Pancreas (tissue), 10 donors: ENCODE results near the gene CDK5R2. TPM values are rescaled to one million over a fixed set of nuclear protein-coding genes. Genes with fewer than 3 reads are reported as not detected.

Experiments
- ATAC-seq, 4 donors: fragments of 200-7000 bp; cut with Tn5 transposase; one replicate each; pipeline versions ENCODE4 v1.8.0 to v1.9.1; 2020; ENCODE audit warnings: mild to moderate bottlenecking in 4 of 4, moderate library complexity in 4 of 4
- DNase-seq, 6 donors: peaks; one replicate each; pipeline ENCODE4 v3.0.0-alpha.2; 2020
- FAIRE-seq: peaks from 2 replicates; lab custom pipeline; 2012; peaks lifted over from hg19 to GRCh38; lab: Jason Lieb, UNC
- H3K27ac ChIP-seq, 4 donors: fragments of 200-600 bp; sonication (generic); 1 replicate in 3 of 4; 2 replicates in 1 of 4; pipeline versions ENCODE4 v1.5.0 to v1.8.0; 2020
- H3K27me3 ChIP-seq, 4 donors: fragments of 200-600 bp; one replicate each; pipeline ENCODE4 v1.8.0; 2021
- H3K36me3 ChIP-seq, 3 donors: fragments of 200-600 bp; sonication (generic) in 1 of 3; one replicate each; pipeline versions ENCODE4 v1.5.0 to v1.8.0; 2020 to 2021
- H3K4me1 ChIP-seq, 3 donors: fragments of 200-600 bp; one replicate each; pipeline ENCODE4 v1.8.0; 2021
- H3K4me3 ChIP-seq, 4 donors: fragments of 200-600 bp; sonication (generic) in 2 of 4; one replicate each; pipeline versions ENCODE4 v1.5.0 to v1.8.0; 2020 to 2021
- H3K9me3 ChIP-seq, 4 donors: fragments of 200-600 bp; one replicate each; pipeline ENCODE4 v1.8.0; 2021
- WGBS, 2 donors: extraction: QIAGEN DNeasy Blood & Tissue Kit; methylation state at CpG; one replicate each; pipeline ENCODE4 v1.1.7; 2013; 5-methylcytosine and 5-hydroxymethylcytosine counted together
- intact Hi-C, 3 donors: fragments of 100-400 bp; cut with DNase I; formaldehyde crosslinking; loops; one replicate each; pipeline versions ENCODE4 v1.11.1 to v1.14.2; 2022
- microRNA-seq, 2 donors: library from miRNA; unstranded; fragments of <30 nt; microRNA quantifications; one replicate each; pipeline versions ENCODE4 to v1.1.0, GENCODE V29; 2019 to 2020
- polyA plus RNA-seq, 2 donors: library from polyadenylated mRNA; stranded (reverse); fragments of 200-250 nt; gene quantifications; one replicate each; pipeline ENCODE4 v1.2.3, GENCODE V29; 2013
- total RNA-seq, 6 donors: library from RNA; stranded (reverse); fragmentation: NEBNext Ultra II Directional in 4 of 6; extraction: Animal tissue kit (Norgen Biotek cat#: 25700) in 4 of 6; gene quantifications; one replicate each; pipeline versions ENCODE4 v1.2.1 to v1.2.4, GENCODE V29; 2021 to 2023
- TF ChIP-seq, protein P1 (sequence below), 4 donors: fragments of 200-600 bp; sonication (generic) in 3 of 4; IDR thresholded peaks; one replicate each; pipeline versions ENCODE4 v1.5.0 to v1.8.0; 2021; ENCODE audit warnings: antibody characterized with exemption in 4 of 4
- donor health status: healthy with polysubstance abuse.
- donor health status: DM: no; HTN: no; CAD: no; lungs with moderate emphysema.
- donor health status: DM: no; HTN: no; CAD: no.
- donor health status: control.
- donor health status: control.
- donor health status: Bipolar disorder and iron deficiency.
- donor health status: DM: yes; HTN: yes; CAD: no.
- donor health status: DM: no; HTN: no; CAD: no.
- donor health status: DM: no; HTN: no; CAD: no.
- donor health status: DM: yes; HTN: yes; CAD: no.

The CDK5R2 gene
- total and polyA plus RNA-seq, 8 donors, result 0.19 to 8.6 (median 1.1) TPM

DNA sequence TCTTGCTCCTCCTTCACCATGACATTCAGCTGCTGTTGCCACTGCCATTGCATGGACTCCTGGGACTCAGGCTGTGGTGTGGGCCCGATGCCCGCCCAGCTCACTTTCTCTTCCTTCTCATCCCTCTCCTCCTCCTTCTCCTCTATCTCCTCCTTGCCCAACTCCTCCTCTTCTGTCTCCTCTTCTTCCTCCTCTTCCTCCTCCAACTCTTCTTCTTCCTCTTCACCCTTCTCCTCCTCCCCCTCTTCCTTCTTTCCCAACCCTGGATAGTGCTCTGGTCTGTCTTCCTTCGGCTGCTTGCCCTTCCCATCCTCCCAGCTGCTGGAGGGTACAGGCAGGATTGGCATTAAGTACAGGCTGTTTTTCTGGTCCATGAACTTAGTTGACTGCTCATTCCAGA, 44.5 kb downstream of the CDK5R2 start:
- H3K36me3 ChIP-seq, result no peaks in the 10 kb centered on the region
- DNase-seq (no peak), FAIRE-seq (no peak), ATAC-seq (no peak)
- no peaks in the 10 kb centered on the region for H3K27me3 ChIP-seq
- H3K9me3 ChIP-seq, result no peaks in the 10 kb centered on the region
- no peak overlapping the region for H3K27ac ChIP-seq
- intact Hi-C loops, result no loop called here
- TF ChIP-seq, protein P1, sequence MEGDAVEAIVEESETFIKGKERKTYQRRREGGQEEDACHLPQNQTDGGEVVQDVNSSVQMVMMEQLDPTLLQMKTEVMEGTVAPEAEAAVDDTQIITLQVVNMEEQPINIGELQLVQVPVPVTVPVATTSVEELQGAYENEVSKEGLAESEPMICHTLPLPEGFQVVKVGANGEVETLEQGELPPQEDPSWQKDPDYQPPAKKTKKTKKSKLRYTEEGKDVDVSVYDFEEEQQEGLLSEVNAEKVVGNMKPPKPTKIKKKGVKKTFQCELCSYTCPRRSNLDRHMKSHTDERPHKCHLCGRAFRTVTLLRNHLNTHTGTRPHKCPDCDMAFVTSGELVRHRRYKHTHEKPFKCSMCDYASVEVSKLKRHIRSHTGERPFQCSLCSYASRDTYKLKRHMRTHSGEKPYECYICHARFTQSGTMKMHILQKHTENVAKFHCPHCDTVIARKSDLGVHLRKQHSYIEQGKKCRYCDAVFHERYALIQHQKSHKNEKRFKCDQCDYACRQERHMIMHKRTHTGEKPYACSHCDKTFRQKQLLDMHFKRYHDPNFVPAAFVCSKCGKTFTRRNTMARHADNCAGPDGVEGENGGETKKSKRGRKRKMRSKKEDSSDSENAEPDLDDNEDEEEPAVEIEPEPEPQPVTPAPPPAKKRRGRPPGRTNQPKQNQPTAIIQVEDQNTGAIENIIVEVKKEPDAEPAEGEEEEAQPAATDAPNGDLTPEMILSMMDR (IDR thresholded peaks at IDR 0.05), result no peak
- no peak overlapping the region for H3K4me3 ChIP-seq
- peaks cover 0 to 6% (median 0%) of the 10 kb centered on the region in 3 donors for H3K4me1 ChIP-seq
- 86 to 98% methylated on average over 3 of the region's 3 CpGs for WGBS, 2 donors

DNA sequence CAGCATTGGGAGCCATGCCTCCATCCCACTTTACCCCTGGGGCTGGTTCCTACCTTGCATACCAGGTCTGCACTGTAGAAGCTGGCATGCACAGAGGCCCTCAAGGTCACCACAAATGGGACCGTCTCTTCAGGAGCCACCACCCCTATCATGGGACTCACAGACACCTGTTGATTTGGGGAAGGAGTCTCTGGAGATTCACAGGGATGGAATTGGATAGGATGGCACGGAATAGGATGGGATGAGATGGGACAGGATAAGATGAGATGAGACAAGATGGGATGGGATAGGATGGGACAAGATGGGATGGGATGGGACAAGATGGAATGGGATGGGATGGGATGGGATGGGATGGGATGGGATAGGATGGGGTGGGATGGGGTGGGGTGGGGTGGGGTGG, 49.8 kb downstream of the CDK5R2 start:
- no peaks in the 10 kb centered on the region for H3K4me1 ChIP-seq
- ATAC-seq (no peak), FAIRE-seq (no peak), DNase-seq (peak in 1 of 6 donors; percentile 20)
- WGBS, 2 donors, result 63 to 65% methylated on average over 2 of the region's 2 CpGs
- TF ChIP-seq, protein P1 (IDR thresholded peaks at IDR 0.05), result no peak
- intact Hi-C loops, result no loop called here
- no peaks in the 10 kb centered on the region for H3K27me3 ChIP-seq
- no peak overlapping the region for H3K27ac ChIP-seq
- H3K36me3 ChIP-seq, result no peaks in the 10 kb centered on the region
- no peak overlapping the region for H3K4me3 ChIP-seq
- no peaks in the 10 kb centered on the region for H3K9me3 ChIP-seq

DNA sequence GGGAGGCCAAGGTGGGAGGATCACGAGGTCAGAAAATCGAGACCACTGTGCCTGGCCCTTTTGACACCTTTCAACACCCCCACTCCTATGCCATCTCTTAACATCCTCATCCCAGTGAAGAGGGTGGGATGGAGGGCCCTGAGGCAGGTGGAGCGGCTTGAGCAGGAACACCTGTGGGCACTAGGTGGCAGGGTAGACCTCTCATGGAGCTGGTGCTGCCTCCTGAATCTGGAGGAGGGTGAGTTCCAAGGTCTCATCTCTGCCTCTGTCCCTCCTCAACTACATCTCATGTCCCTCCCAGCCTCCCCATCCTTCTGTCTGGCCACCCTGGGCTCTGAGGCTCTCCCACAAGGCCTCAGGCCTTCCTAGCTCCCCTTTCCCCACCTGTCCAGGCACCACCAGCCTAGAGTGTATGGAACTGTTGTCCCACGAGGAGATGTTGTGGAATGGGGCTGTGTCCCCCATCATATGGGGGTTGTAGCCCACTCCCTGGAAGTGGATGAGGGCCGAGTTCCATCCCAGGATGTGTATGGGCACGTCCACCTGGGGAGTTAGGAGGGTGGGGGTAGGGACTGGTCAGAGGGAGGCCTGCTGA, 50.8 kb downstream of the CDK5R2 start:
- H3K36me3 ChIP-seq, result no peaks in the 10 kb centered on the region
- intact Hi-C loops, result no loop called here
- no peaks in the 10 kb centered on the region for H3K4me1 ChIP-seq
- TF ChIP-seq, protein P1 (IDR thresholded peaks at IDR 0.05), result peak in 3 of 4 donors; percentile 22 to 32 (median 30)
- H3K27ac ChIP-seq, result no peak overlapping the region
- WGBS, 2 donors, result 44 to 58% methylated on average over 5 to 6 of the region's 6 CpGs
- no peaks in the 10 kb centered on the region for H3K9me3 ChIP-seq
- DNase-seq (peak in 2 of 6 donors; percentile 40 to 42), ATAC-seq (peak in 3 of 4 donors; percentile 72 to 86 (median 86)), FAIRE-seq (no peak)
- H3K27me3 ChIP-seq, result no peaks in the 10 kb centered on the region
- H3K4me3 ChIP-seq, result no peak overlapping the region

DNA sequence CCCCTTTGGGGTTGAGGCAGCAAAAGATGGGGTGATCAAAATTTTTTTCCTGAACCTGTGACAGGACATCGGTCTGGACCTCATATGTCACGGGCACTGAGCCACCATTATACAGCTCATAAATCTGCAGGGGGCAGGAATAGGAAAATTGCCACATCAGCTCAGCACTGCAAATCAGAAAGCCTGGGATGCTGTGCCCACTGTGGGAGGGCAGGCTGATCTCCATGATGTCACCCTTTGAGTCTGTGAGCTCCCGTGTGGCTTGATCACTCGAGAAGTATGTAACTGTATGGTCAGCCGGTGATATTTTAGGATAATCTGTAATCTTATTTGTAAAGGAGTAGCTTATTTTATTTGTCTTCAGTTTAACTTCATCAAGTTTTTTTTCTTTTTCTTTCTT, 51.4 kb downstream of the CDK5R2 start:
- intact Hi-C loops, result no loop called here
- 84 to 90% methylated on average over 5 of the region's 5 CpGs for WGBS, 2 donors
- FAIRE-seq (no peak), ATAC-seq (no peak), DNase-seq (peak in 1 of 6 donors; percentile 14)
- Histone ChIP-seq H3K36me3 (no peaks in the 10 kb centered on the region), H3K27me3 (no peaks in the 10 kb centered on the region), H3K27ac (no peak overlapping the region), H3K9me3 (no peaks in the 10 kb centered on the region), H3K4me1 (no peaks in the 10 kb centered on the region), H3K4me3 (no peak overlapping the region)
- TF ChIP-seq, protein P1 (IDR thresholded peaks at IDR 0.05), result no peak

Small RNA genes lying within 50 kb of the gene (microRNA-seq; reads per million reads assigned to microRNA genes)
- 234,366 to 317,443 reads per million in 2 donors for gene MIR375

Other genes with a start within 250 kb of the CDK5R2 start
- 10 to 100 TPM; 12.0 to 25.3 (median 13.6) TPM for gene TTLL4, start 248.8 kb upstream of the CDK5R2 start, total RNA-seq
- 10 to 100 TPM; 23.7 to 23.9 TPM for gene TTLL4, start 248.8 kb upstream of the CDK5R2 start, polyA plus RNA-seq
- 10 to 100 TPM in 1 of 6 donors, 1 to 10 TPM in 5; 3.1 to 21.6 (median 4.0) TPM for gene CYP27A1, start 177.5 kb upstream of the CDK5R2 start, total RNA-seq
- 1 to 10 TPM; 6.1 to 9.9 TPM for gene CYP27A1, start 177.5 kb upstream of the CDK5R2 start, polyA plus RNA-seq
- not detected for gene PRKAG3, start 127.9 kb upstream of the CDK5R2 start, total RNA-seq
- gene PRKAG3, start 127.9 kb upstream of the CDK5R2 start, polyA plus RNA-seq, result not detected
- gene WNT6, start 99.9 kb upstream of the CDK5R2 start, total RNA-seq, result under 1 TPM in 5 of 6 donors, not detected in 1; 0.09 to 0.53 (median 0.16) TPM
- 1 to 10 TPM in 1 of 2 donors, under 1 TPM in 1; 0.38 to 1.2 TPM for gene WNT6, start 99.9 kb upstream of the CDK5R2 start, polyA plus RNA-seq
- 1 to 10 TPM in 1 of 6 donors, under 1 TPM in 2, not detected in 3; 0.15 to 1.5 (median 0.23) TPM for gene WNT10A, start 78.8 kb upstream of the CDK5R2 start, total RNA-seq
- gene WNT10A, start 78.8 kb upstream of the CDK5R2 start, polyA plus RNA-seq, result under 1 TPM; 0.05 to 0.30 TPM
- gene FEV, start 25.5 kb downstream of the CDK5R2 start, total RNA-seq, result 1 to 10 TPM in 2 of 6 donors, under 1 TPM in 4; 0.35 to 3.1 (median 0.72) TPM
- gene FEV, start 25.5 kb downstream of the CDK5R2 start, polyA plus RNA-seq, result 10 to 100 TPM in 1 of 2 donors, 1 to 10 TPM in 1; 3.9 to 32.6 TPM
- 10 to 100 TPM in 2 of 6 donors, 1 to 10 TPM in 4; 3.7 to 29.6 (median 7.4) TPM for gene CRYBA2, start 33.8 kb downstream of the CDK5R2 start, total RNA-seq
- 100 to 1,000 TPM in 1 of 2 donors, 10 to 100 TPM in 1; 66.3 to 314 TPM for gene CRYBA2, start 33.8 kb downstream of the CDK5R2 start, polyA plus RNA-seq
- under 1 TPM; 0.06 to 0.22 (median 0.12) TPM for gene CFAP65, start 81.8 kb downstream of the CDK5R2 start, total RNA-seq
- gene CFAP65, start 81.8 kb downstream of the CDK5R2 start, polyA plus RNA-seq, result under 1 TPM; 0.19 to 0.38 TPM
- under 1 TPM in 2 of 6 donors, not detected in 4; 0.09 to 0.19 TPM for gene IHH, start 101.3 kb downstream of the CDK5R2 start, total RNA-seq
- under 1 TPM in 1 of 2 donors, not detected in 1; 0.09 TPM for gene IHH, start 101.3 kb downstream of the CDK5R2 start, polyA plus RNA-seq
- gene NHEJ1, start 201.1 kb downstream of the CDK5R2 start, total RNA-seq, result 1 to 10 TPM; 3.9 to 8.7 (median 7.4) TPM
- 1 to 10 TPM; 4.1 to 4.2 TPM for gene NHEJ1, start 201.1 kb downstream of the CDK5R2 start, polyA plus RNA-seq
- gene SLC23A3, start 210.4 kb downstream of the CDK5R2 start, total RNA-seq, result 1 to 10 TPM in 1 of 6 donors, under 1 TPM in 5; 0.16 to 2.4 (median 0.68) TPM
- gene SLC23A3, start 210.4 kb downstream of the CDK5R2 start, polyA plus RNA-seq, result 1 to 10 TPM; 1.8 to 3.0 TPM
- 10 to 100 TPM; 20.1 to 32.9 (median 26.1) TPM for gene CNPPD1, start 217.3 kb downstream of the CDK5R2 start, total RNA-seq
- 10 to 100 TPM; 23.6 to 28.0 TPM for gene CNPPD1, start 217.3 kb downstream of the CDK5R2 start, polyA plus RNA-seq
- 10 to 100 TPM; 38.7 to 59.4 (median 46.2) TPM for gene RETREG2, start 218.6 kb downstream of the CDK5R2 start, total RNA-seq
- gene RETREG2, start 218.6 kb downstream of the CDK5R2 start, polyA plus RNA-seq, result 10 to 100 TPM; 31.6 to 59.0 TPM
- gene ZFAND2B, start 247.1 kb downstream of the CDK5R2 start, total RNA-seq, result 10 to 100 TPM; 18.9 to 28.2 (median 23.6) TPM
- gene ZFAND2B, start 247.1 kb downstream of the CDK5R2 start, polyA plus RNA-seq, result 10 to 100 TPM; 39.0 to 66.9 TPM